IMR-90 (cell line): ENCODE measurements around the gene B4GALT1. TPM values are rescaled to one million over a fixed set of nuclear protein-coding genes. Genes with fewer than 3 reads are reported as not detected.

ENCODE experiments used
- ATAC-seq: fragments of 200-7000 bp; cut with Tn5 transposase; 2 replicates; pipeline ENCODE4 v1.9.1; 2020; ENCODE audit warnings: low read depth, mild to moderate bottlenecking, moderate library complexity
- BruUV-seq: library from RNA; stranded (reverse); fragments of 400-500 nt; replicated peaks from 2 replicates; lab custom pipeline; 2021; lab: Mats Ljungman, UMichigan
- CTCF ChIA-PET: fragments of 300-600 bp; formaldehyde crosslinking; extraction: SDS; loops from one replicate; lab custom pipeline; 2021; ENCODE audit warnings: antibody characterized with exemption; lab: Yijun Ruan, JAX
- POLR2A ChIA-PET: fragments of 300-600 bp; sonication (Branson Sonifier 250); formaldehyde crosslinking; loops from one replicate; lab custom pipeline; 2022; ENCODE audit warnings: antibody characterized with exemption; ENCODE audit not compliant: unreplicated experiment; lab: Charles Lee
- DNase-seq: peaks from one replicate; pipeline ENCODE4 v3.0.0; 2013
- H2AFZ ChIP-seq: replicated peaks from 2 replicates; pipeline ENCODE3; 2013; ENCODE audit warnings: low read length, mild to moderate bottlenecking; ENCODE audit not compliant: poor library complexity
- H2AK5ac ChIP-seq: 2 replicates; pipeline ENCODE4 v1.6.1; 2013; ENCODE audit warnings: low read depth, low read length, inconsistent platforms
- H2AK9ac ChIP-seq: replicated peaks from 2 replicates; pipeline ENCODE3; 2013; ENCODE audit warnings: mild to moderate bottlenecking, low read depth, low read length, moderate library complexity; ENCODE audit not compliant: poor library complexity
- H2BK120ac ChIP-seq: 2 replicates; pipeline ENCODE4 v1.6.1; 2013; ENCODE audit warnings: low read depth, low read length, inconsistent platforms
- H2BK15ac ChIP-seq: 3 replicates; pipeline ENCODE4 v1.6.1; 2013; ENCODE audit warnings: low read depth, low read length, inconsistent platforms
- H2BK20ac ChIP-seq: 2 replicates; pipeline ENCODE4 v1.6.1; 2013; ENCODE audit warnings: low read depth, mild to moderate bottlenecking, inconsistent platforms, low read length, moderate library complexity
- H2BK5ac ChIP-seq: 2 replicates; pipeline ENCODE4 v1.6.1; 2013; ENCODE audit warnings: mild to moderate bottlenecking, low read depth, low read length, inconsistent platforms; ENCODE audit not compliant: poor library complexity, severe bottlenecking
- H3K14ac ChIP-seq: replicated peaks from 2 replicates; pipeline ENCODE4 v1.6.1; 2013; ENCODE audit warnings: low read depth, low read length, inconsistent platforms
- H3K18ac ChIP-seq: 2 replicates; pipeline ENCODE4 v1.6.1; 2013; ENCODE audit warnings: low read depth, low read length, control low read depth
- H3K23ac ChIP-seq: 2 replicates; pipeline ENCODE4 v1.6.1; 2013; ENCODE audit warnings: low read depth, low read length, inconsistent platforms
- H3K27ac ChIP-seq: 2 replicates; pipeline ENCODE4 v1.5.1; 2013; ENCODE audit warnings: mild to moderate bottlenecking, control low read depth, low read length; ENCODE audit not compliant: insufficient read depth
- H3K27me3 ChIP-seq: 2 replicates; pipeline ENCODE4 v1.6.1; 2013; ENCODE audit warnings: low read length; ENCODE audit not compliant: control insufficient read depth, insufficient read depth
- H3K36me3 ChIP-seq: 2 replicates; pipeline ENCODE4 v1.6.1; 2013; ENCODE audit warnings: low read length, mixed read lengths; ENCODE audit not compliant: control insufficient read depth, insufficient read depth
- H3K4ac ChIP-seq: 2 replicates; pipeline ENCODE4 v1.6.1; 2013; ENCODE audit warnings: low read depth, low read length, inconsistent platforms
- H3K4me1 ChIP-seq: 2 replicates; pipeline ENCODE4 v1.6.1; 2013; ENCODE audit warnings: low read length, mixed read lengths; ENCODE audit not compliant: control insufficient read depth, insufficient read depth
- H3K4me2 ChIP-seq: 2 replicates; pipeline ENCODE4 v1.6.1; 2013; ENCODE audit warnings: low read depth, mild to moderate bottlenecking, control low read depth, low read length, moderate library complexity
- H3K4me3 ChIP-seq: 2 replicates; pipeline ENCODE4 v1.5.1; 2013; ENCODE audit warnings: low read depth, mild to moderate bottlenecking, control low read depth, low read length, moderate library complexity; ENCODE audit not compliant: insufficient read depth
- H3K56ac ChIP-seq: 2 replicates; pipeline ENCODE4 v1.6.1; 2013; ENCODE audit warnings: low read length, inconsistent platforms; ENCODE audit not compliant: insufficient read depth; ENCODE audit errors: extremely low read depth
- H3K79me1 ChIP-seq, 2 experiments: 2 replicates each; pipeline ENCODE4 v1.6.1; 2013; ENCODE audit warnings: low read length in 2 of 2, inconsistent platforms in 1 of 2, low read depth in 1 of 2
- H3K9ac ChIP-seq: 2 replicates; pipeline ENCODE4 v1.6.1; 2013; ENCODE audit warnings: low read depth, low read length, control low read depth
- H3K9me1 ChIP-seq: 2 replicates; pipeline ENCODE4 v1.6.1; 2013; ENCODE audit warnings: low read length, inconsistent platforms; ENCODE audit not compliant: insufficient read depth
- H3K9me3 ChIP-seq: 2 replicates; pipeline ENCODE4 v1.6.1; 2013; ENCODE audit warnings: low read length; ENCODE audit not compliant: control insufficient read depth, insufficient read depth
- H4K20me1 ChIP-seq: 2 replicates; pipeline ENCODE4 v1.6.1; 2013; ENCODE audit warnings: low read length, inconsistent platforms; ENCODE audit not compliant: insufficient read depth
- H4K5ac ChIP-seq: 2 replicates; pipeline ENCODE4 v1.6.1; 2013; ENCODE audit warnings: mild to moderate bottlenecking, low read depth, low read length, control low read depth
- H4K8ac ChIP-seq, 2 experiments: 2 replicates each; pipeline ENCODE4 v1.6.1; 2013; ENCODE audit warnings: low read depth in 2 of 2, low read length in 2 of 2, control low read depth in 1 of 2, inconsistent platforms in 1 of 2
- H4K91ac ChIP-seq: 2 replicates; pipeline ENCODE4 v1.6.1; 2013; ENCODE audit warnings: low read depth, low read length, inconsistent platforms; ENCODE audit not compliant: insufficient read depth
- CEBPB ChIP-seq: IDR thresholded peaks from 2 replicates; pipeline ENCODE4 v1.6.1; 2012; ENCODE audit warnings: low read depth, low read length, improper control_type of control experiment
- CHD1 ChIP-seq: IDR thresholded peaks from 2 replicates; pipeline ENCODE4 v1.6.1; 2012; ENCODE audit warnings: low read depth, low read length, improper control_type of control experiment
- FOS ChIP-seq: fragments of 150-350 bp; IDR thresholded peaks from 2 replicates; pipeline ENCODE4 v1.6.1; 2016; ENCODE audit warnings: low read depth, low read length
- POLR2A ChIP-seq: IDR thresholded peaks from 2 replicates; pipeline ENCODE4 v1.6.1; 2012; ENCODE audit warnings: mild to moderate bottlenecking, low read depth, low read length
- WGBS, 2 experiments: methylation state at CpG; one replicate each; pipeline versions ENCODE4 v1.1.5 to v1.1.7; 2013; ENCODE audit warnings: missing lambda C conversion rate in 2 of 2; ENCODE audit not compliant: insufficient read length in 1 of 2; ENCODE audit errors: extremely low coverage in 2 of 2; 5-methylcytosine and 5-hydroxymethylcytosine counted together
- dilution Hi-C: fragments of 300-500 bp; cut with HindIII; formaldehyde crosslinking; loops from one replicate; pipeline ENCODE4 v1.14.3; 2018; ENCODE audit warnings: low sequenced_read_pairs; ENCODE audit not compliant: unreplicated experiment
- in situ Hi-C: fragments of 300-500 bp; cut with MboI; formaldehyde crosslinking; loops from 3 replicates; pipeline ENCODE4 v1.14.3; 2019; ENCODE audit warnings: low sequenced_read_pairs, inconsistent platforms, mixed read lengths
- intact Hi-C: fragments of 100-400 bp; cut with micrococcal nuclease; formaldehyde crosslinking; loops from 2 replicates; pipeline ENCODE4 v1.10.0; 2022
- polyA plus RNA-seq, 3 experiments: library from polyadenylated mRNA; depleted of rRNA; stranded (reverse); fragments of >200 nt; gene quantifications; 2 replicates each; pipeline ENCODE4 v1.2.3, GENCODE V29; 2012; ENCODE audit warnings: low replicate concordance in 1 of 3
- total RNA-seq: library from RNA; depleted of rRNA; stranded (reverse); fragments of >200 nt; gene quantifications from 2 replicates; pipeline ENCODE4 v1.2.3, GENCODE V29; 2012

Gene B4GALT1
- total and polyA plus RNA-seq, 2 of the 4 experiments (the other 2 are of a cell fraction), result 8.8 to 37.8 TPM

DNA sequence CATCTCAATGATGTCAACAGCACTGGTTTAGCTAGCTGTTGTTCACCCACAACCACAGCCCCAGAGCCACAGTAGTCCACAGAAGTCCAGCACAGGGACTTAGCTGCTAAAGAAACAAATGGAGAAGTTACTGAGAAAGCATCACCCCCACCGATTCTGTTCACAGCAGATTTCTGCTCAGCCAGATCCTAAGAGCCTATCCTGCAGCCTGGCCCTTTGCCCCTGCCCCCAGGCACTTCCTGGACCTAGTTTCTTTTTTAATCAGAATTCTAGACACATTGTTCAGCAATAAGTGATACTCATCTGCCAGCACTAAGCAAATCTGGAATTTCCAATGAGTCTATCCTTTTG lies 7.4 kb downstream of the B4GALT1 start:
- H2AFZ ChIP-seq, result peak overlapping the region; percentile 55
- H3K18ac ChIP-seq, result peak overlapping the region; percentile 16
- dilution Hi-C loops, result no loop called here

More for the DNA sequence above, 7.4 kb downstream of the B4GALT1 start:
- WGBS, 2 experiments, result 20% methylated on average over 1 of the region's 1 CpG; no CpG with 5 or more reads in 1 of the 2 experiments
- Histone ChIP-seq H3K4ac (peak overlapping the region; percentile 82), H2BK20ac (peak overlapping the region; percentile 33), H3K14ac (peak overlapping the region; percentile 67), H3K9me3 (no peaks in the 10 kb centered on the region), H4K5ac (peak overlapping the region; percentile 5), H3K9me1 (peaks cover 48% of the 10 kb centered on the region), H4K20me1 (peaks cover 3% of the 10 kb centered on the region; the same call in 1 of the 2 replicates), H2AK9ac (peak overlapping the region; percentile 68), H2BK5ac (peak overlapping the region; percentile 85), H3K4me2 (peak overlapping the region; percentile 59), H3K27ac (peak overlapping the region; percentile 62), H3K27me3 (no peaks in the 10 kb centered on the region), H2AK5ac (peak overlapping the region; percentile 95), H3K23ac (peak overlapping the region; percentile 80), H2BK15ac (peak overlapping the region; percentile 29; the same call in 1 of the 3 replicates), H3K4me1 (peaks cover 59% of the 10 kb centered on the region), H2BK120ac (peak overlapping the region; percentile 78), H3K56ac (peak overlapping the region; percentile 79; the same call in 1 of the 2 replicates), H3K79me1 (peaks cover 15 to 88% of the 10 kb centered on the region in 2 experiments), H4K91ac (peak overlapping the region; percentile 76), H3K4me3 (no peak overlapping the region), H3K9ac (peak overlapping the region; percentile 22; the same call in 1 of the 2 replicates), H4K8ac (peak overlapping the region; percentile 0 to 94; a peak in 2 of 4 replicates), H3K36me3 (no peaks in the 10 kb centered on the region)
- BruUV-seq, result no TSS peak
- in situ Hi-C loops, result no loop called here
- DNase-seq (peak; percentile 92), ATAC-seq (peak; percentile 11)
- POLR2A ChIA-PET, result no interaction called here
- CTCF ChIA-PET, result interaction anchor here (1.1 to 1.5 kb wide), 2 partner anchors 8 to 64 kb away, joined by 3 to 4 read pairs; no protein-coding TSS in a partner anchor
- intact Hi-C loops, result loop anchor here (1.0 kb wide), 1 partner anchor 8 kb away; no protein-coding TSS in a partner anchor
- TF ChIP-seq FOS, result 0 out of 2 replicates have a peak, but pooled peaks have one; percentile 2
- peak; percentile 33; the same call in 1 of the 2 replicates for TF ChIP-seq CEBPB
- peak; percentile 77 for TF ChIP-seq POLR2A
- no peak for TF ChIP-seq CHD1
